ENCODE measurements around the gene PRKN.

Gene PRKN

GRCh38 chr6:162620073-162620472 lies 107.5 kb downstream of the PRKN start:
- no peak overlapping the region for H3K9ac ChIP-seq (ENCODE audit: low read depth, low read length)
- H3K27me3 ChIP-seq (ENCODE audit: insufficient read depth, low read length, poor library complexity): no peaks in the 10 kb centered on the region
- H4K20me1 ChIP-seq (ENCODE audit: insufficient read depth, low read length): no peaks in the 10 kb centered on the region
- H3K27ac ChIP-seq (ENCODE audit: low read length): no peak overlapping the region
- no peaks in the 10 kb centered on the region for H3K4me1 ChIP-seq (ENCODE audit: insufficient read depth, low read length)
- ATAC-seq (ENCODE audit: insufficient read depth, low read depth) (no peak), DNase-seq (no peak)
- no peaks in the 10 kb centered on the region for H3K36me3 ChIP-seq (ENCODE audit: insufficient read depth, low read length)
- H3K4me2 ChIP-seq (ENCODE audit: insufficient read depth, low read length): no peak overlapping the region
- no peak for TF ChIP-seq CTCF (IDR thresholded peaks at IDR 0.05; ENCODE audit: borderline replicate concordance, extremely low read depth, low read length, poor library complexity, severe bottlenecking)
- no peak for TF ChIP-seq EZH2 (IDR thresholded peaks at IDR 0.05; ENCODE audit: borderline replicate concordance, low read depth, low read length, severe bottlenecking)
- no peaks in the 10 kb centered on the region for H3K9me3 ChIP-seq (ENCODE audit: insufficient read depth, low read length, severe bottlenecking)
- no peak overlapping the region for H2AFZ ChIP-seq (ENCODE audit: low read depth, low read length)
- no peak overlapping the region for H3K4me3 ChIP-seq (ENCODE audit: low read depth in 1 of 2, low read length in 2 of 2)
- H3K79me2 ChIP-seq (ENCODE audit: insufficient read depth, low read length): no peaks in the 10 kb centered on the region

- Histone ChIP-seq H3K4me3 (ENCODE audit: low read depth in 1 of 2, low read length in 2 of 2) (no peak overlapping the region), H2AFZ (ENCODE audit: low read depth, low read length) (no peak overlapping the region), H3K27ac (ENCODE audit: low read length) (no peak overlapping the region), H3K9ac (ENCODE audit: low read depth, low read length) (no peak overlapping the region), H4K20me1 (ENCODE audit: insufficient read depth, low read length) (no peaks in the 10 kb centered on the region), H3K36me3 (ENCODE audit: insufficient read depth, low read length) (no peaks in the 10 kb centered on the region), H3K4me1 (ENCODE audit: insufficient read depth, low read length) (no peaks in the 10 kb centered on the region), H3K27me3 (ENCODE audit: insufficient read depth, low read length, poor library complexity) (no peaks in the 10 kb centered on the region), H3K4me2 (ENCODE audit: insufficient read depth, low read length) (no peak overlapping the region), H3K79me2 (ENCODE audit: insufficient read depth, low read length) (no peaks in the 10 kb centered on the region), H3K9me3 (ENCODE audit: insufficient read depth, low read length, severe bottlenecking) (no peaks in the 10 kb centered on the region)
- DNase-seq: no peak
- TF ChIP-seq EZH2 (IDR thresholded peaks at IDR 0.05; ENCODE audit: borderline replicate concordance, low read depth, low read length, severe bottlenecking) (no peak), CTCF (IDR thresholded peaks at IDR 0.05; ENCODE audit: borderline replicate concordance, extremely low read depth, low read length, poor library complexity, severe bottlenecking) (no peak)
- ATAC-seq (ENCODE audit: insufficient read depth, low read depth): no peak
Observed at GRCh38 chr6:162618448-162619002, 109.0 kb downstream of the PRKN start.

- no peaks in the 10 kb centered on the region for H3K9me3 ChIP-seq (ENCODE audit: insufficient read depth, low read length, severe bottlenecking)
- H3K27me3 ChIP-seq (ENCODE audit: insufficient read depth, low read length, poor library complexity): no peaks in the 10 kb centered on the region
- no peak overlapping the region for H3K9ac ChIP-seq (ENCODE audit: low read depth, low read length)
- no peaks in the 10 kb centered on the region for H3K36me3 ChIP-seq (ENCODE audit: insufficient read depth, low read length)
- no peaks in the 10 kb centered on the region for H4K20me1 ChIP-seq (ENCODE audit: insufficient read depth, low read length)
- DNase-seq (no peak), ATAC-seq (ENCODE audit: insufficient read depth, low read depth) (no peak)
- no peak overlapping the region for H3K4me3 ChIP-seq (ENCODE audit: low read depth in 1 of 2, low read length in 2 of 2)
- no peak overlapping the region for H3K27ac ChIP-seq (ENCODE audit: low read length)
- no peak for TF ChIP-seq CTCF (IDR thresholded peaks at IDR 0.05; ENCODE audit: borderline replicate concordance, extremely low read depth, low read length, poor library complexity, severe bottlenecking)
- TF ChIP-seq EZH2 (IDR thresholded peaks at IDR 0.05; ENCODE audit: borderline replicate concordance, low read depth, low read length, severe bottlenecking): no peak
- no peaks in the 10 kb centered on the region for H3K79me2 ChIP-seq (ENCODE audit: insufficient read depth, low read length)
- no peaks in the 10 kb centered on the region for H3K4me1 ChIP-seq (ENCODE audit: insufficient read depth, low read length)
- H2AFZ ChIP-seq (ENCODE audit: low read depth, low read length): no peak overlapping the region
- H3K4me2 ChIP-seq (ENCODE audit: insufficient read depth, low read length): no peak overlapping the region
Observed at GRCh38 chr6:162615016-162615705, 112.4 kb downstream of the PRKN start.

All from DND-41 (cell line).